Heart right ventricle (tissue), 16 donors: ENCODE results near the gene SIAH3. TPM values are rescaled to one million over a fixed set of nuclear protein-coding genes. Genes with fewer than 3 reads are reported as not detected.
A peak's percentile ranks its signal among the peaks of the same experiment; 100 is the strongest.

ENCODE experiments used
- ATAC-seq, 8 donors: fragments of 200-7000 bp; cut with Tn5 transposase; one replicate each; pipeline ENCODE4 v1.9.1; 2020; ENCODE audit warnings: mild to moderate bottlenecking in 8 of 8, moderate library complexity in 8 of 8, moderate number of reproducible peaks in 1 of 8
- DNase-seq, 2 donors: peaks; one replicate each; pipeline ENCODE4 v3.0.0-alpha.2; 2020
- H3K27ac ChIP-seq, 10 donors: fragments of 200-600 bp; sonication (generic) in 2 of 10; one replicate each; pipeline versions ENCODE4 v1.5.0 to v1.8.0; 2020 to 2022; ENCODE audit warnings: mild to moderate bottlenecking in 3 of 10
- H3K27me3 ChIP-seq, 7 donors: fragments of 200-600 bp; one replicate each; pipeline ENCODE4 v1.8.0; 2021 to 2022; ENCODE audit warnings: mild to moderate bottlenecking in 2 of 7
- H3K36me3 ChIP-seq, 9 donors: fragments of 200-600 bp; sonication (generic) in 1 of 9; one replicate each; pipeline versions ENCODE4 v1.5.0 to v1.8.0; 2020 to 2022; ENCODE audit warnings: mild to moderate bottlenecking in 2 of 9
- H3K4me1 ChIP-seq, 9 donors: fragments of 200-600 bp; sonication (generic) in 1 of 9; one replicate each; pipeline versions ENCODE4 v1.5.0 to v1.8.0; 2020 to 2022; ENCODE audit warnings: mild to moderate bottlenecking in 4 of 9
- H3K4me3 ChIP-seq, 10 donors: fragments of 200-600 bp; sonication (generic) in 2 of 10; one replicate each; pipeline versions ENCODE4 v1.5.0 to v1.8.0; 2020 to 2022; ENCODE audit warnings: mild to moderate bottlenecking in 7 of 10, moderate library complexity in 2 of 10
- H3K9me3 ChIP-seq, 11 donors: fragments of 200-600 bp in 10 of 11; sonication (generic) in 2 of 11; one replicate each; pipeline versions ENCODE4 v1.5.0 to v1.8.0; 2013 to 2022; ENCODE audit warnings: mild to moderate bottlenecking in 2 of 11, control low read depth in 1 of 11, moderate library complexity in 1 of 11
- CTCF ChIP-seq, 9 donors: fragments of 200-600 bp; sonication (generic) in 2 of 9; IDR thresholded peaks; one replicate each; pipeline versions ENCODE4 v1.5.0 to v1.8.0; 2021 to 2022; ENCODE audit warnings: antibody characterized with exemption in 9 of 9, mild to moderate bottlenecking in 5 of 9, moderate library complexity in 1 of 9
- WGBS, 2 donors: extraction: QIAGEN DNeasy Blood & Tissue Kit; methylation state at CpG; one replicate each; pipeline ENCODE4 v1.1.7; 2013; ENCODE audit warnings: inconsistent platforms in 1 of 2; 5-methylcytosine and 5-hydroxymethylcytosine counted together
- intact Hi-C, 10 donors: fragments of 100-400 bp; cut with DNase I; formaldehyde crosslinking; loops; one replicate each; pipeline versions ENCODE4 v1.11.1 to v1.14.2; 2022
- polyA plus RNA-seq, 2 donors: library from polyadenylated mRNA; stranded (reverse); fragments of 200-250 nt; gene quantifications; one replicate each; pipeline ENCODE4 v1.2.3, GENCODE V29; 2013
- total RNA-seq, 10 donors: library from RNA; stranded (reverse); fragmentation: NEBNext Ultra II Directional in 3 of 10; extraction: Animal tissue kit (Norgen Biotek cat#: 25700) in 3 of 10; gene quantifications; one replicate each; pipeline versions ENCODE4 v1.2.1 to v1.2.4, GENCODE V29; 2021 to 2023
- donor health status: Arrhythmogenic right ventricular cardiomyopathy.
- donor health status: ischemic (EF 13 %, LVEDD 7.1; RV severe dilation, severe dysfunction).
- donor health status: healthy with polysubstance abuse.
- donor health status: DM: no; HTN: yes; CAD: no.
- donor health status: DM: no; HTN: no; CAD: no.
- donor health status: ischemic (EF 25% LVEDD 6.9; RV normal size, moderate dysfunction).
- donor health status: ischemic (EF 25% LVEDD 5.7; RV mildly dilated, moderate dysfunction).
- donor health status: healthy.
- donor health status: DM: yes; HTN: yes; CAD: no.
- donor health status: Ischemic cardiomyopathy.
- donor health status: ischemic (EF 35%, LVEDD 5.7; RV mildly dilated, moderate dysfunction).
- donor health status: nonischemic (EF 11% LVEDD 7.7; RV severe dilation, severe dysfunction).
- donor health status: DM: yes; HTN: yes; CAD: no.
- donor health status: PGD.
- donor health status: ischemic (EF 29% LVEDD 5.4; RV normal size, mild dysfunction).
- donor health status: nonischemic (EF 23%, LVEDD 6.1; RV moderate dilation, normal function).

Gene SIAH3
- total and polyA plus RNA-seq, 12 donors: under 0.01 to 0.10 (median 0.06) TPM; not detected in 8

- Histone ChIP-seq H3K4me1 (peaks cover 0 to 22% (median 9%) of the 10 kb centered on the region in 9 donors), H3K9me3 (no peaks in the 10 kb centered on the region), H3K27me3 (no peaks in the 10 kb centered on the region), H3K4me3 (no peak overlapping the region), H3K27ac (no peak overlapping the region), H3K36me3 (no peaks in the 10 kb centered on the region)
- intact Hi-C loops: no loop called here
- WGBS, 2 donors: 89 to 96% methylated on average over 4 of the region's 4 CpGs
- TF ChIP-seq CTCF (IDR thresholded peaks at IDR 0.05): no peak
- ATAC-seq: no peak
- no peak for DNase-seq
Observed at GRCh38 chr13:45831851-45832250, 19.7 kb downstream of the SIAH3 start.

GRCh38 chr13:45830121-45830520, 21.4 kb downstream of the SIAH3 start:
- H3K4me1 ChIP-seq: peaks cover 0 to 23% (median 9%) of the 10 kb centered on the region in 9 donors
- H3K27me3 ChIP-seq: no peaks in the 10 kb centered on the region
- H3K4me3 ChIP-seq: no peak overlapping the region
- no peaks in the 10 kb centered on the region for H3K36me3 ChIP-seq
- TF ChIP-seq CTCF (IDR thresholded peaks at IDR 0.05): no peak
- WGBS, 2 donors: 91 to 94% methylated on average over 5 of the region's 5 CpGs
- intact Hi-C loops: no loop called here
- ATAC-seq (no peak), DNase-seq (no peak)
- no peaks in the 10 kb centered on the region for H3K9me3 ChIP-seq
- H3K27ac ChIP-seq: no peak overlapping the region

- intact Hi-C loops: no loop called here
Observed at GRCh38 chr13:45828256-45828968, 23.1 kb downstream of the SIAH3 start.

GRCh38 chr13:45827318-45827717, 24.2 kb downstream of the SIAH3 start:
- peak in 4 of 8 donors; percentile 27 to 69 (median 46) for ATAC-seq
- intact Hi-C loops: no loop called here

More at GRCh38 chr13:45828256-45828968, 23.1 kb downstream of the SIAH3 start:
- Histone ChIP-seq H3K9me3 (no peaks in the 10 kb centered on the region), H3K4me3 (no peak overlapping the region), H3K36me3 (no peaks in the 10 kb centered on the region), H3K27me3 (no peaks in the 10 kb centered on the region), H3K4me1 (peaks cover 0 to 17% (median 6%) of the 10 kb centered on the region in 9 donors), H3K27ac (no peak overlapping the region)
- WGBS, 2 donors: 79 to 86% methylated on average over 6 of the region's 6 CpGs
- DNase-seq (no peak), ATAC-seq (no peak)
- no peak for TF ChIP-seq CTCF (IDR thresholded peaks at IDR 0.05)

More at GRCh38 chr13:45827318-45827717, 24.2 kb downstream of the SIAH3 start:
- DNase-seq: peak; percentile 28 to 37
- no peak overlapping the region for H3K27ac ChIP-seq
- no peak for TF ChIP-seq CTCF (IDR thresholded peaks at IDR 0.05)
- H3K36me3 ChIP-seq: no peaks in the 10 kb centered on the region
- H3K4me3 ChIP-seq: no peak overlapping the region
- peaks cover 0 to 21% (median 6%) of the 10 kb centered on the region in 9 donors for H3K4me1 ChIP-seq
- H3K27me3 ChIP-seq: no peaks in the 10 kb centered on the region
- H3K9me3 ChIP-seq: no peaks in the 10 kb centered on the region
